Measurements from ENCODE around the gene PLA2R1. TPM values are rescaled to one million over a fixed set of nuclear protein-coding genes. Genes with fewer than 3 reads are reported as not detected.
A peak's percentile ranks its signal among the peaks of the same experiment; 100 is the strongest.

PLA2R1 gene
- polyA plus RNA-seq, 1 of the 3 experiments (the other 2 are of a cell fraction), result not detected

DNA sequence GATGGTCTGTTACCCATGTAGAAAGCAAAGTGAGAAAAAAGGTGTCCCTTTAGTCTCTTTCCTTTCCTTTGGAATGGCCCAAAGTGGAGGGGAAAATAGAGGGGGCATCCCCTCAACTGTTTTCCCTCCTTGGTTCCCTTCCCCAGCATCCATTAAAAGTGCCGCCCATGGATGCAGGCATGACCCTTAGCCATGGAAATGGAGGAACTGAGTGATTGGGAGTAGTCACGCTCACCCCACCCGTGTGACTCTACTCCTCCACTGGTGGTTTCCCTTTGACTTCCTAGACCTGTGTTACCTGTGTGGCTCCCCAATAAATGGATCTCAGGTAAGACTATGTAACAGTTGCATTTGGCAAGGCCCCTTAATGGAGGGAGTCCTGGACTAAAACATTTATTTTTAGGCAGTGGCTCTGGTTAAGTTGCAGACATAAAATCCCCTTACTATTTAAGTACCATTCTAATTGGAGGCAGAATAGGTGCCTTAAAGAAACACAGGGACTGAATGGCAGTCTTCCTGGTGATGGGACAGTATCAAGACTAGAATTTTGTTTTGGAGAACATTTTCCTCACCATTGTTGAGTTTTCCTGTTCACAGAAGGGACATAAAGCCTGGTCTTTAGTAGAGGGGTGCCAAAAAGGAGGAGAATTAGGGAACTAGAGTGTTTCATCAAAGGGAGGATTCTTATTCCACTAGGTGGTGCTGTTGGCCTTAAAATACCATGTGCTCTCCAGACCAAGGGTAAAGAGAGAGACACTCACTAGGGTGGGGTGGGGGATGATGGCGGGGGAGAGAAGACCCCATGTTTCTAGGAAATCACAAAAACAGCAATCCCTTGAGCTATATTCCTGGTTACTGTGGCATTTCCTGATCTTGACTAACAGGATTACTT lies 25.7 kb upstream of the PLA2R1 start (continued):
- TF ChIP-seq, protein P1, sequence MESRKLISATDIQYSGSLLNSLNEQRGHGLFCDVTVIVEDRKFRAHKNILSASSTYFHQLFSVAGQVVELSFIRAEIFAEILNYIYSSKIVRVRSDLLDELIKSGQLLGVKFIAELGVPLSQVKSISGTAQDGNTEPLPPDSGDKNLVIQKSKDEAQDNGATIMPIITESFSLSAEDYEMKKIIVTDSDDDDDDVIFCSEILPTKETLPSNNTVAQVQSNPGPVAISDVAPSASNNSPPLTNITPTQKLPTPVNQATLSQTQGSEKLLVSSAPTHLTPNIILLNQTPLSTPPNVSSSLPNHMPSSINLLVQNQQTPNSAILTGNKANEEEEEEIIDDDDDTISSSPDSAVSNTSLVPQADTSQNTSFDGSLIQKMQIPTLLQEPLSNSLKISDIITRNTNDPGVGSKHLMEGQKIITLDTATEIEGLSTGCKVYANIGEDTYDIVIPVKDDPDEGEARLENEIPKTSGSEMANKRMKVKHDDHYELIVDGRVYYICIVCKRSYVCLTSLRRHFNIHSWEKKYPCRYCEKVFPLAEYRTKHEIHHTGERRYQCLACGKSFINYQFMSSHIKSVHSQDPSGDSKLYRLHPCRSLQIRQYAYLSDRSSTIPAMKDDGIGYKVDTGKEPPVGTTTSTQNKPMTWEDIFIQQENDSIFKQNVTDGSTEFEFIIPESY (IDR thresholded peaks at IDR 0.05; ENCODE audit: borderline replicate concordance, low read depth), result no peak
- TF ChIP-seq GATA2 (CRISPR knock-in tag; IDR thresholded peaks at IDR 0.05), result no peak
- TF ChIP-seq FOXJ3 (CRISPR knock-in tag; IDR thresholded peaks at IDR 0.05), result no peak
- no peak for TF ChIP-seq NFIC (IDR thresholded peaks at IDR 0.05; ENCODE audit: borderline replicate concordance)
- TF ChIP-seq MXI1 (IDR thresholded peaks at IDR 0.05; ENCODE audit: low read depth, low read length), result no peak
- no peak for TF ChIP-seq CHD2 (IDR thresholded peaks at IDR 0.05; ENCODE audit: low read length, partially characterized antibody)
- TF ChIP-seq EZH2phosphoT487 (IDR thresholded peaks at IDR 0.05; ENCODE audit: borderline replicate concordance, low read depth), result no peak
- peak; percentile 43; the same call in 1 of the 2 replicates for TF ChIP-seq RCOR1 (IDR thresholded peaks at IDR 0.05; ENCODE audit: low read length)
- TF ChIP-seq, protein P2, sequence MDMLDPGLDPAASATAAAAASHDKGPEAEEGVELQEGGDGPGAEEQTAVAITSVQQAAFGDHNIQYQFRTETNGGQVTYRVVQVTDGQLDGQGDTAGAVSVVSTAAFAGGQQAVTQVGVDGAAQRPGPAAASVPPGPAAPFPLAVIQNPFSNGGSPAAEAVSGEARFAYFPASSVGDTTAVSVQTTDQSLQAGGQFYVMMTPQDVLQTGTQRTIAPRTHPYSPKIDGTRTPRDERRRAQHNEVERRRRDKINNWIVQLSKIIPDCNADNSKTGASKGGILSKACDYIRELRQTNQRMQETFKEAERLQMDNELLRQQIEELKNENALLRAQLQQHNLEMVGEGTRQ (IDR thresholded peaks at IDR 0.05; ENCODE audit: borderline replicate concordance, low read depth, low read length), result no peak
- no peak for TF ChIP-seq TAF1 (IDR thresholded peaks at IDR 0.05; ENCODE audit: borderline replicate concordance, low read depth, low read length)
- peak; percentile 39; the same call in 1 of the 2 replicates for TF ChIP-seq RAD21 (IDR thresholded peaks at IDR 0.05; ENCODE audit: low read length)
- no peak for TF ChIP-seq JUND (IDR thresholded peaks at IDR 0.05)
- TF ChIP-seq MEF2A (IDR thresholded peaks at IDR 0.05; ENCODE audit: borderline replicate concordance, low read depth), result no peak
- no peak for TF ChIP-seq POLR2AphosphoS5 (IDR thresholded peaks at IDR 0.05; ENCODE audit: low read depth, low read length)
- TF ChIP-seq, protein P3, sequence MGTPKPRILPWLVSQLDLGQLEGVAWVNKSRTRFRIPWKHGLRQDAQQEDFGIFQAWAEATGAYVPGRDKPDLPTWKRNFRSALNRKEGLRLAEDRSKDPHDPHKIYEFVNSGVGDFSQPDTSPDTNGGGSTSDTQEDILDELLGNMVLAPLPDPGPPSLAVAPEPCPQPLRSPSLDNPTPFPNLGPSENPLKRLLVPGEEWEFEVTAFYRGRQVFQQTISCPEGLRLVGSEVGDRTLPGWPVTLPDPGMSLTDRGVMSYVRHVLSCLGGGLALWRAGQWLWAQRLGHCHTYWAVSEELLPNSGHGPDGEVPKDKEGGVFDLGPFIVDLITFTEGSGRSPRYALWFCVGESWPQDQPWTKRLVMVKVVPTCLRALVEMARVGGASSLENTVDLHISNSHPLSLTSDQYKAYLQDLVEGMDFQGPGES (IDR thresholded peaks at IDR 0.05; ENCODE audit: low read depth, low read length), result no peak
- TF ChIP-seq FOSL2 (IDR thresholded peaks at IDR 0.05; ENCODE audit: borderline replicate concordance, low read depth), result no peak
- no peak for TF ChIP-seq RFX5 (IDR thresholded peaks at IDR 0.05; ENCODE audit: low read length)
- TF ChIP-seq YY1 (IDR thresholded peaks at IDR 0.05; ENCODE audit: low read depth), result no peak
- TF ChIP-seq RXRA (IDR thresholded peaks at IDR 0.05; ENCODE audit: borderline replicate concordance, low read depth), result no peak
- TF ChIP-seq SMC3 (IDR thresholded peaks at IDR 0.05; ENCODE audit: low read depth, low read length), result no peak
- no peak for TF ChIP-seq NRF1 (IDR thresholded peaks at IDR 0.05; ENCODE audit: low read depth, low read length)
- TF ChIP-seq TEAD4 (IDR thresholded peaks at IDR 0.05; ENCODE audit: borderline replicate concordance, insufficient read depth), result no peak
- TF ChIP-seq, protein P4, sequence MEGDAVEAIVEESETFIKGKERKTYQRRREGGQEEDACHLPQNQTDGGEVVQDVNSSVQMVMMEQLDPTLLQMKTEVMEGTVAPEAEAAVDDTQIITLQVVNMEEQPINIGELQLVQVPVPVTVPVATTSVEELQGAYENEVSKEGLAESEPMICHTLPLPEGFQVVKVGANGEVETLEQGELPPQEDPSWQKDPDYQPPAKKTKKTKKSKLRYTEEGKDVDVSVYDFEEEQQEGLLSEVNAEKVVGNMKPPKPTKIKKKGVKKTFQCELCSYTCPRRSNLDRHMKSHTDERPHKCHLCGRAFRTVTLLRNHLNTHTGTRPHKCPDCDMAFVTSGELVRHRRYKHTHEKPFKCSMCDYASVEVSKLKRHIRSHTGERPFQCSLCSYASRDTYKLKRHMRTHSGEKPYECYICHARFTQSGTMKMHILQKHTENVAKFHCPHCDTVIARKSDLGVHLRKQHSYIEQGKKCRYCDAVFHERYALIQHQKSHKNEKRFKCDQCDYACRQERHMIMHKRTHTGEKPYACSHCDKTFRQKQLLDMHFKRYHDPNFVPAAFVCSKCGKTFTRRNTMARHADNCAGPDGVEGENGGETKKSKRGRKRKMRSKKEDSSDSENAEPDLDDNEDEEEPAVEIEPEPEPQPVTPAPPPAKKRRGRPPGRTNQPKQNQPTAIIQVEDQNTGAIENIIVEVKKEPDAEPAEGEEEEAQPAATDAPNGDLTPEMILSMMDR (IDR thresholded peaks at IDR 0.05), result peak; percentile 52
- TF ChIP-seq, protein P5, sequence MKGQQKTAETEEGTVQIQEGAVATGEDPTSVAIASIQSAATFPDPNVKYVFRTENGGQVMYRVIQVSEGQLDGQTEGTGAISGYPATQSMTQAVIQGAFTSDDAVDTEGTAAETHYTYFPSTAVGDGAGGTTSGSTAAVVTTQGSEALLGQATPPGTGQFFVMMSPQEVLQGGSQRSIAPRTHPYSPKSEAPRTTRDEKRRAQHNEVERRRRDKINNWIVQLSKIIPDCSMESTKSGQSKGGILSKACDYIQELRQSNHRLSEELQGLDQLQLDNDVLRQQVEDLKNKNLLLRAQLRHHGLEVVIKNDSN (IDR thresholded peaks at IDR 0.05; ENCODE audit: borderline replicate concordance, low read depth), result peak; percentile 24; the same call in 1 of the 2 replicates

Measured in SK-N-SH (cell line).